Lower leg skin (tissue), 4 donors: ENCODE measurements around the gene RGS9. TPM values are rescaled to one million over a fixed set of nuclear protein-coding genes. Genes with fewer than 3 reads are reported as not detected.
A peak's percentile ranks its signal among the peaks of the same experiment; 100 is the strongest.
"Not testable (repeated sequence)": the region's sequence is repeated elsewhere in the genome, so short reads cannot be mapped to it uniquely, and the experiment has no call there.

Source experiments
- DNase-seq, 2 donors: peaks; one replicate each; pipeline ENCODE4 v3.0.0-alpha.2; 2019; ENCODE audit warnings: low spot score in 2 of 2
- H3K4me3 ChIP-seq: fragments of 200-600 bp; sonication (generic); 2 replicates; pipeline ENCODE4 v1.5.1; 2017; ENCODE audit warnings: mild to moderate bottlenecking, low read depth; ENCODE audit not compliant: poor library complexity, severe bottlenecking
- POLR2A ChIP-seq, 2 donors: fragments of 450-650 bp; IDR thresholded peaks; one replicate each; pipeline ENCODE4 v1.6.1; 2016 to 2017; ENCODE audit warnings: antibody characterized with exemption in 2 of 2, mild to moderate bottlenecking in 1 of 2, moderate library complexity in 1 of 2
- WGBS, 2 donors: methylation state at CpG; one replicate each; pipeline ENCODE4 v1.1.5; 2018; 5-methylcytosine and 5-hydroxymethylcytosine counted together
- intact Hi-C: fragments of 100-400 bp; cut with DNase I; formaldehyde crosslinking; loops from one replicate; pipeline ENCODE4 v1.15.0; 2023; ENCODE audit warnings: low total_unique reads
- total RNA-seq, 4 donors: library from RNA; depleted of rRNA; stranded (reverse); fragments of >200 nt; gene quantifications; one replicate each; pipeline ENCODE4 v1.1.0, GENCODE V29; 2016
- TF ChIP-seq, protein P1 (sequence below), 3 donors: fragments of 450-650 bp; IDR thresholded peaks; one replicate each; pipeline ENCODE4 v1.5.1; 2016; ENCODE audit warnings: antibody characterized with exemption in 3 of 3, mild to moderate bottlenecking in 3 of 3, moderate library complexity in 2 of 3

The RGS9 gene
- total RNA-seq = 1 to 10 TPM; 1.4 to 8.9 (median 4.6) TPM

DNA sequence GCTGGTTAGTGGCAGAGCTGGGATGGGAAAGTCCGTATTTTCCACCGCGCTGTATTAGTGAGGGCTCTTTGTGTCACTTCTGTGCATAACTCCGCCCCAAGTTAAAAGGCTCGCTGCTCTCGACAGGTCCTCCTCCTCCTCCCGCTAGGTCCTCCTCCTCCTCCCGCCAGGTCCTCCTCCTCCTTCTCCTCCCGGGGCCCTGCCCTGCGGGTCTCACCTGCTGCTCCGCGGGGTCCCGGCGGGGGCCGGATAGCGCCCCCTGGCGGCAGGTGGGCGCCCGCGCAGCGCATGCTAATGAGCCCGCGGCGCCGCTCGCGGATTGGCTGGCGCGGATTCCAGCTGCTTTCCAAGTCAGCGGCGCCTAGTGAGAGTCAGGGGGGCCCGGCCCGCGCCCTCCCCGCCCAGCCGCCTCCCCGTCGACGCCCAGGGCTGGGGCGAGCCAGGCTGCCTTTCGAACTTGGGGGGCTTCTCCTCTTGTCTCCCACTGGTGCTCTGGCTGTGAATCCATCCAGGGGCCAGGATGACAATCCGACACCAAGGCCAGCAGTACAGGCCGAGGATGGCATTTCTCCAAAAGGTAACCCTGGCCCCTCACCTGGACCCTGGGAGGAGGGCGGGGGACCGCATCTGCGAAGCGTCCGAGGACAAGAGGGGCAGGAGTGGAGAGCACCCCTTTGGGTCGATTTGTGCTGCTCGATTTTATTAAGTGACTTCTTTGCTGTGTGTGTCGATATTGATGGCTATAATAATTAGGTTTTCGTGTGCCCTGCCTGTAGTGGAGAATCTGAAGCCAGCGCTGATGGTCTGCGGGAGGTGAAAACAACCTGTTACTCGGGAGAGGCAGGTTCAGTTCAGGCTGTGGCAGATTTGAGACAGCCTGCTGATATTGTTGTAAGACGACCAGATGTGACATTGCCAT lies at the start of gene RGS9:
Gene RGS9, plus strand, starts transcription at position 350 of the 919 bp plus-strand sequence. Its CDS starts 171 bp downstream, at position 521.
- peak; percentile 69 to 97 for DNase-seq
- TF ChIP-seq POLR2A (IDR thresholded peaks at IDR 0.05) = no peak
- TF ChIP-seq, protein P1, sequence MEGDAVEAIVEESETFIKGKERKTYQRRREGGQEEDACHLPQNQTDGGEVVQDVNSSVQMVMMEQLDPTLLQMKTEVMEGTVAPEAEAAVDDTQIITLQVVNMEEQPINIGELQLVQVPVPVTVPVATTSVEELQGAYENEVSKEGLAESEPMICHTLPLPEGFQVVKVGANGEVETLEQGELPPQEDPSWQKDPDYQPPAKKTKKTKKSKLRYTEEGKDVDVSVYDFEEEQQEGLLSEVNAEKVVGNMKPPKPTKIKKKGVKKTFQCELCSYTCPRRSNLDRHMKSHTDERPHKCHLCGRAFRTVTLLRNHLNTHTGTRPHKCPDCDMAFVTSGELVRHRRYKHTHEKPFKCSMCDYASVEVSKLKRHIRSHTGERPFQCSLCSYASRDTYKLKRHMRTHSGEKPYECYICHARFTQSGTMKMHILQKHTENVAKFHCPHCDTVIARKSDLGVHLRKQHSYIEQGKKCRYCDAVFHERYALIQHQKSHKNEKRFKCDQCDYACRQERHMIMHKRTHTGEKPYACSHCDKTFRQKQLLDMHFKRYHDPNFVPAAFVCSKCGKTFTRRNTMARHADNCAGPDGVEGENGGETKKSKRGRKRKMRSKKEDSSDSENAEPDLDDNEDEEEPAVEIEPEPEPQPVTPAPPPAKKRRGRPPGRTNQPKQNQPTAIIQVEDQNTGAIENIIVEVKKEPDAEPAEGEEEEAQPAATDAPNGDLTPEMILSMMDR (IDR thresholded peaks at IDR 0.05) = peak in 1 of 3 donors; percentile 76
- 2 to 4% methylated on average over 32 to 55 of the region's 56 CpGs for WGBS, 2 donors
- H3K4me3 ChIP-seq = peak within 1 kb of the TSS; percentile 12
- intact Hi-C loops = no loop called here

DNA sequence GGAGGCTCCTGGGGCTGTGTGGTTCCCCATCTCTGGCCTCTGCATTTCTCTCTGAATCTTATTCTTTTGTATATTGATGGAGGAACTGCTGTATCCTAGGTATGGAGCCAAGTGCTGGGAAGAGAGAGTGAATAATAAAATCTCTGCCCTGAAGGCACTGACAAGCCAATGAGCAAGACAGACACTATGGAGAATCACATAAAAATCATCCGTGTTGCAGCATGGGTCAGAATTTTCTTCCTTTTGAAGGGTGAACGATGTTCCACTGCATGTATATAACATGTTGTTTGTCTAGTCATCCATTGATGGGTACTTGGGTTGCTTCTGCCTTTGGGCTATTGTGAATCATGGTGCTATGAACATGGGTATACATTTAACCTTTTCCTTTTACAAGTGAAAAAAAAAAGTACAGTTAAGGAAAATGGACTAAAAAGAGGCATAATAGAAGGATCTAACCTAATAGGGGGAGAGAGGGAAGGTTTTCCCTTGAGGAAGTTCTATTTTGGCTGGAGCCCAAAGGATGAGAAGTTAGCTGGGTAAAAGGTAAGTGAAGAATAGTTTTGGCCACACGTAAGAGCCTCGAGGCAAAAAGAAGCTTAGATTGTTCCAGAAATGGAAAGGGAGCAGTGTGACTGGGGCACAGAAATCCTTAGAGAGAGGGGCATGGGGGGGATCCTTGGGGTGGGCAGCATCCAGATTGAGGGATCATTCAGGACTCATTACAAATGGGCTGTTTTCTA lies 48.4 kb upstream of the RGS9 start:
- no peak overlapping the region for H3K4me3 ChIP-seq
- intact Hi-C loops = no loop called here
- WGBS, 2 donors = 41 to 44% methylated on average over 4 of the region's 4 CpGs
- no peak for DNase-seq
- TF ChIP-seq, protein P1 (IDR thresholded peaks at IDR 0.05) = no peak
- TF ChIP-seq POLR2A (IDR thresholded peaks at IDR 0.05) = no peak

DNA sequence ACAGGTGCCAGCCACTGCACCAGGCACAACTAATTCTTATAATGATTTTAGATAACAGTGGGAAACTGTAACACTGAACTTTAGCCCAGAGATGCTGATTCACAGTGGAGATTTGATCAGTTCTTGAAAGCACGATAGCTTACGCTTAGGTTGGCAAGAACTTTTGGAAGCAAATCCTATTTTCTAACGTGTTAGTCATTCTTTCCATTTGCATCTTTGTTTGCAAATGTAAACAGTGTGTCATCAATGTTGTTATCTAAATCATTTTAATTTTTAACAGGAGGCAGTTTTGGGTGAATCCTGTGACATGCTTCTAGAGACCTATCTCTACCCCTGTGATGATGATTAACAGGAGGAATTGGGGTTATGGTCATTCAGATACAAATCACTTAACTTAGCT lies 44.9 kb upstream of the RGS9 start:
- intact Hi-C loops = no loop called here
- H3K4me3 ChIP-seq = no peak overlapping the region
- DNase-seq = no peak
- WGBS, 2 donors = 22 to 29% methylated on average over 3 of the region's 3 CpGs
- TF ChIP-seq POLR2A (IDR thresholded peaks at IDR 0.05) = no peak
- TF ChIP-seq, protein P1 (IDR thresholded peaks at IDR 0.05) = no peak

DNA sequence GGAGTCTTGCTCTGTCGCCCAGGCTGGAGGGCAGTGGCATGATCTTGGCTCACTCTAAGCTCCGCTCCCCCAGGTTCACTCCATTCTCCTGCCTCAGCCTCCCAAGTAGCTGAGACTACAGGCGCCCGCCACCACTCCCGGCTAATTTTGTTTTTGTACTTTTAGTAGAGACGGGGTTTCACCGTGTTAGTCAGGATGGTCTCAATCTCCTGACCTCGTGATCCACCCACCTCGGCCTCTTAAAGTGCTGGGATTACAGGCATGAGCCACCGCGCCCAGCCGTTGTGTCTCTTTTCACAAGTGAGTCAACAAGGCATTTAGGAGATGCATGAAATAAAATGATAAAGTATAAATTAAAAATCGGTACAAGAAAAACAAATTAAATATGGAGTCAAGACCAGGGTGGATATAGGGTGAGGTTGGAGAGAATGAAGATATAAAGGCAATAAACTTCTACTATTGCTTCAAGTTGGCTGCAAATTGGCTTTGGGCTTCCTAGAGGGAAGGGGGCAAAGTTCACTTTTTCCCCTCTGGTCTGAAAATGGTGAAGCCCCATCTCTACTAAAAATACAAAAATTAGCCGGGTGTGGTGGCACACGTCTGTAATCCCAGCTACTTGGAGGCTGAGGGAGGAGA lies 44.3 kb upstream of the RGS9 start:
- peak in 1 of 2 donors; percentile 60 for DNase-seq
- 92 to 93% methylated on average over 15 of the region's 15 CpGs for WGBS, 2 donors
- intact Hi-C loops, H3K4me3 ChIP-seq: not testable (repeated sequence)

DNA sequence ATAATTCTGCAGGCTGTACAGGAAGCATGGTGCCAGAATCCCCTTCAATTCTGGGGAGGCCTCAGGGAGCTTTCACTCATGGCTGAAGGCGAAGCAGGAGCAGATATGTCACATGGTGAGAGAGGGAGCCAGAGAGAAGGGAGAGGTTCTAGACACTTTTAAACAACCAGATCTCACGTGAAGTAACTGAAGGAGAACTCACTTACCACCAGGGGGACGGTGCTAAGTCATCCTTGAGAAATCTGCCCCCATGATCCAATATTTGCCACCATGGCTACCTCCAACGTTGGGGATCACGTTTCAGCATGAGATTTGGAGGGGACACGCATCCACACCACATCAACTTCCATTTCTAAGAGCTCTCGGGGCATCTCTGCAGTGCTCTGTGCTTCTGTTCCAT lies 43.2 kb upstream of the RGS9 start:
- no peak overlapping the region for H3K4me3 ChIP-seq
- WGBS, 2 donors = 94 to 96% methylated on average over 7 of the region's 7 CpGs
- intact Hi-C loops = no loop called here
- DNase-seq = no peak
- TF ChIP-seq, protein P1 (IDR thresholded peaks at IDR 0.05) = no peak
- TF ChIP-seq POLR2A (IDR thresholded peaks at IDR 0.05) = no peak

DNA sequence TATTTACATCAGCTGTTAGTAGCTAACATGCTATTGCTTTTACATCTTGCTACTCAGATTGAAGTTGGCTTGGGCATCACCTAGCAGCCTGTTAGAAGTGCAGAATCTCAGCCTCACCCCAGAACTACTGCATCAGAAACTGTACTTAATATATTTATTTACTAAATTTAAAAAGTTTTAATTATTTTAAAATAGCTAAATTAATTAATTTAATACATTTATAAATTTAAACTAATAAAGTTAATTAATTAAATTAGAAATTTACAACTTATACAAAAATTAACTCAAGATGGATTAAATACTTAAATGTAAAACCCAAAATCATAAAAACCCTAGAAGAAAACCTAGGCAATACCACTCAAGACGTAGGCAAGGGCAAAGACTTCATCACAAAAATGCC lies 41.7 kb upstream of the RGS9 start:
- no peak for DNase-seq
- no peak overlapping the region for H3K4me3 ChIP-seq
- WGBS, 2 donors = 91 to 92% methylated on average over 1 of the region's 1 CpG
- TF ChIP-seq, protein P1 (IDR thresholded peaks at IDR 0.05) = no peak
- no peak for TF ChIP-seq POLR2A (IDR thresholded peaks at IDR 0.05)
- intact Hi-C loops = no loop called here

DNA sequence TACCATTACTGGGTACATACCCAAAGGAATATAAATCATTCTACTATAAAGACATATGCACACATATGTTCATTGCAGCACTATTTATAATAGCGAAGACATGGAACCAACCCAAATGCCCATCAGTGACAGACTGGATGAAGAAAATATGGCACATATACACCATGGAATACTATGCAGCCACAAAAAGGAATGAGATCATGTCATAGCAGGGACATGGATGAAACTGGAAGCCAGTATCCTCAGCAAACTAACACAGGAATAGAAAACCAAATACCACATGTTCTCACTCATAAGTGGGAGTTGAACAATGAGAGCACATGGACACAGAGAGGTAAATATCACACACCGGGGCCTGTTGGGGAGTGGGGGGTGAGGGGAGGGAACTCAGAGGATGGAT lies 40.8 kb upstream of the RGS9 start:
- DNase-seq, intact Hi-C loops, H3K4me3 ChIP-seq: not testable (repeated sequence)
- 94 to 98% methylated on average over 2 of the region's 2 CpGs for WGBS, 2 donors
